Testis (tissue), 3 donors: ENCODE results near the gene HPCA. TPM values are rescaled to one million over a fixed set of nuclear protein-coding genes. Genes with fewer than 3 reads are reported as not detected.

ENCODE experiments used
- DNase-seq: peaks from one replicate; pipeline ENCODE4 v3.0.0-alpha.2; 2019
- H3K27ac ChIP-seq, 2 donors: fragments of 200-600 bp; sonication (generic); one replicate each; pipeline ENCODE4 v1.5.1; 2019
- H3K27me3 ChIP-seq: fragments of 200-600 bp; sonication (generic); one replicate; pipeline ENCODE4 v1.5.1; 2019
- H3K36me3 ChIP-seq: fragments of 200-600 bp; sonication (generic); one replicate; pipeline ENCODE4 v1.5.1; 2017; ENCODE audit warnings: low read depth; ENCODE audit errors: missing control alignments
- H3K4me1 ChIP-seq: fragments of 200-600 bp; sonication (generic); one replicate; pipeline ENCODE4 v1.5.1; 2019
- H3K4me3 ChIP-seq, 2 donors: fragments of 200-600 bp; sonication (generic); one replicate each; pipeline ENCODE4 v1.5.1; 2017 to 2019
- H3K9me3 ChIP-seq: fragments of 200-600 bp; sonication (generic); one replicate; pipeline ENCODE4 v1.5.1; 2017
- CTCF ChIP-seq, 3 experiments: fragments of 450-650 bp in 2 of 3; fragments of 200-600 bp in 1 of 3; sonication (generic) in 1 of 3; IDR thresholded peaks; one replicate each; pipeline ENCODE4 v1.5.1; 2016 to 2019; ENCODE audit warnings: antibody characterized with exemption in 3 of 3, mild to moderate bottlenecking in 2 of 3, moderate library complexity in 1 of 3
- POLR2A ChIP-seq: fragments of 450-650 bp; IDR thresholded peaks from one replicate; pipeline ENCODE4 v1.6.1; 2017; ENCODE audit warnings: antibody characterized with exemption, mild to moderate bottlenecking, moderate library complexity
- WGBS, 2 donors: methylation state at CpG; one replicate each; pipeline ENCODE4 v1.1.5; 2018; 5-methylcytosine and 5-hydroxymethylcytosine counted together
- intact Hi-C: fragments of 100-400 bp; cut with DNase I; formaldehyde crosslinking; loops from one replicate; pipeline ENCODE4 v1.15.1; 2023; ENCODE audit warnings: low total_unique reads
- polyA plus RNA-seq: library from polyadenylated mRNA; stranded (reverse); fragments of 350-450 nt; fragmentation: Illumina TruSeq; extraction: RNeasy Lipid Tissue Mini Kit (QIAGEN cat#74804); gene quantifications from one replicate; pipeline ENCODE4 v1.2.3, GENCODE V29; 2014; ENCODE audit warnings: low read depth, low replicate concordance; ENCODE audit not compliant: insufficient read depth
- total RNA-seq, 2 donors: library from RNA; depleted of rRNA; stranded (reverse); fragments of >200 nt; gene quantifications; one replicate each; pipeline ENCODE4 v1.2.3, GENCODE V29; 2016

Gene HPCA
- total and polyA plus RNA-seq, 3 donors from 2014 or later: 1.7 to 8.8 (median 6.1) TPM

GRCh38 chr1:32891630-32892029 lies 5.3 kb downstream of the HPCA start:
- Histone ChIP-seq H3K9me3 (no peaks in the 10 kb centered on the region), H3K27me3 (no peaks in the 10 kb centered on the region), H3K4me3 (no peak overlapping the region), H3K27ac (no peak overlapping the region), H3K36me3 (no peaks in the 10 kb centered on the region), H3K4me1 (peaks cover 7% of the 10 kb centered on the region)
- WGBS, 2 donors: 86 to 93% methylated on average over 3 of the region's 3 CpGs
- DNase-seq: no peak
- intact Hi-C loops: no loop called here
- no peak for TF ChIP-seq POLR2A
- TF ChIP-seq CTCF (IDR thresholded peaks at IDR 0.05): no peak

GRCh38 chr1:32892368-32893197 lies 6.3 kb downstream of the HPCA start:
- TF ChIP-seq CTCF (IDR thresholded peaks at IDR 0.05): peak; percentile 14 to 54 (median 52)
- TF ChIP-seq POLR2A: no peak
- intact Hi-C loops: no loop called here
- no peaks in the 10 kb centered on the region for H3K9me3 ChIP-seq
- H3K4me1 ChIP-seq: peaks cover 7% of the 10 kb centered on the region
- H3K27me3 ChIP-seq: no peaks in the 10 kb centered on the region
- H3K36me3 ChIP-seq: no peaks in the 10 kb centered on the region
- peak; percentile 61 for DNase-seq
- peak overlapping the region; percentile 48 to 63 for H3K4me3 ChIP-seq
- 17 to 22% methylated on average over 32 to 49 of the region's 49 CpGs for WGBS, 2 donors
- no peak overlapping the region for H3K27ac ChIP-seq

- WGBS, 2 donors: 2% methylated on average over 19 to 58 of the region's 58 CpGs
- Histone ChIP-seq H3K27ac (no peak overlapping the region), H3K4me3 (peak overlapping the region; percentile 48 to 63), H3K27me3 (no peaks in the 10 kb centered on the region), H3K4me1 (peaks cover 7% of the 10 kb centered on the region), H3K36me3 (no peaks in the 10 kb centered on the region), H3K9me3 (no peaks in the 10 kb centered on the region)
- intact Hi-C loops: no loop called here
- peak; percentile 54 for DNase-seq
- TF ChIP-seq CTCF (IDR thresholded peaks at IDR 0.05): peak in 1 of 3 experiments; percentile 1
- no peak for TF ChIP-seq POLR2A
Observed at GRCh38 chr1:32893198-32894018, 7.1 kb downstream of the HPCA start.

- H3K27me3 ChIP-seq: no peaks in the 10 kb centered on the region
- 53 to 79% methylated on average over 5 to 8 of the region's 8 CpGs for WGBS, 2 donors
Observed at GRCh38 chr1:32894019-32894600, 7.8 kb downstream of the HPCA start.

More at GRCh38 chr1:32894019-32894600, 7.8 kb downstream of the HPCA start:
- no peak for TF ChIP-seq CTCF (IDR thresholded peaks at IDR 0.05)
- TF ChIP-seq POLR2A: no peak
- Histone ChIP-seq H3K9me3 (no peaks in the 10 kb centered on the region), H3K4me1 (peaks cover 7% of the 10 kb centered on the region), H3K36me3 (no peaks in the 10 kb centered on the region), H3K27ac (no peak overlapping the region), H3K4me3 (peak overlapping the region in 1 of 2 donors; percentile 63)
- intact Hi-C loops: no loop called here
- DNase-seq: no peak
